Lower leg skin (tissue), 3 donors: ENCODE data around the gene KIF13A.

Source experiments
- POLR2A ChIP-seq, 2 donors: fragments of 450-650 bp; IDR thresholded peaks; one replicate each; pipeline ENCODE4 v1.6.1; 2016 to 2017; ENCODE audit warnings: antibody characterized with exemption in 2 of 2, mild to moderate bottlenecking in 1 of 2, moderate library complexity in 1 of 2
- TF ChIP-seq, protein P1 (sequence below), 3 donors: fragments of 450-650 bp; IDR thresholded peaks; one replicate each; pipeline ENCODE4 v1.5.1; 2016; ENCODE audit warnings: antibody characterized with exemption in 3 of 3, mild to moderate bottlenecking in 3 of 3, moderate library complexity in 2 of 3

DNA sequence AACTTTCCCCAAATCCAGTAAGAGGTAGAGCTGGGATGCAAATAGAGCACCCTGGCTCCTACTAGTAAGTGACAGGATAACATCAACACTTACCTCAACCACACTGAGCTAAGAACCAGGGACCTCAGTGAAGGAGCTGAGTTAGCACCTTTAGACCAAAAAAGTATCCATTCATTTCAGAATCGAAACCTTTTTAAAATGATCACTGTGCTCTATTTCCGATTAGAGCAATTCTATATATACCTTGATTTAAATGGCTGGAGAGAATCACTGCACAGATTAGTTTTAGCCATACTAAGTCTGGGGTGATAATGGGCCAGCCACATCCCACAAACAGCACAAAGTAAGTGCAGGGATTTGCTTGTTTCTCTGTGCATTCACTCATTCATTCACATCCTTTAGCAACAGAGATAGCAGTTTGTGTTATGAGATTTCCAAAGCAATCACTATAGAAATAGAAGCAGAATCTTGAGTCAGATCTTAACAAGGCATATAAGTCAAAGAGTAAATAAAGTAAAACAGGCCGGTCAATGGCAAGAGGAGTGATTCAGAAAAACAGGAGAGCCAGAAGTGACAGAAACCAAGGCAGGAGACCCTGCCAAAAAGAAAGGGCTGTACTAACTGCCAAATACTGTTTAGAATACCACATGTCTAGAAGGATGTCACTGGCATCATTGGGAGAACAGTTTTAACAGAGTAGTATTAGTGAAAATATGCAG lies 136.3 kb downstream of the KIF13A start:
- TF ChIP-seq, protein P1, sequence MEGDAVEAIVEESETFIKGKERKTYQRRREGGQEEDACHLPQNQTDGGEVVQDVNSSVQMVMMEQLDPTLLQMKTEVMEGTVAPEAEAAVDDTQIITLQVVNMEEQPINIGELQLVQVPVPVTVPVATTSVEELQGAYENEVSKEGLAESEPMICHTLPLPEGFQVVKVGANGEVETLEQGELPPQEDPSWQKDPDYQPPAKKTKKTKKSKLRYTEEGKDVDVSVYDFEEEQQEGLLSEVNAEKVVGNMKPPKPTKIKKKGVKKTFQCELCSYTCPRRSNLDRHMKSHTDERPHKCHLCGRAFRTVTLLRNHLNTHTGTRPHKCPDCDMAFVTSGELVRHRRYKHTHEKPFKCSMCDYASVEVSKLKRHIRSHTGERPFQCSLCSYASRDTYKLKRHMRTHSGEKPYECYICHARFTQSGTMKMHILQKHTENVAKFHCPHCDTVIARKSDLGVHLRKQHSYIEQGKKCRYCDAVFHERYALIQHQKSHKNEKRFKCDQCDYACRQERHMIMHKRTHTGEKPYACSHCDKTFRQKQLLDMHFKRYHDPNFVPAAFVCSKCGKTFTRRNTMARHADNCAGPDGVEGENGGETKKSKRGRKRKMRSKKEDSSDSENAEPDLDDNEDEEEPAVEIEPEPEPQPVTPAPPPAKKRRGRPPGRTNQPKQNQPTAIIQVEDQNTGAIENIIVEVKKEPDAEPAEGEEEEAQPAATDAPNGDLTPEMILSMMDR (IDR thresholded peaks at IDR 0.05): no peak
- TF ChIP-seq POLR2A (IDR thresholded peaks at IDR 0.05): no peak
